ENCODE data around the gene SLC20A1. TPM values are rescaled to one million over a fixed set of nuclear protein-coding genes. Genes with fewer than 3 reads are reported as not detected.

SLC20A1 gene
- total RNA-seq, 3 donors from 2014 or later: 26.1 to 46.8 (median 42.6) TPM

GRCh38 chr2:112670252-112671022, 24.7 kb downstream of the SLC20A1 start:
- no peak for DNase-seq (ENCODE audit: low spot score in 2 of 2)
- Histone ChIP-seq H3K4me3 (no peak overlapping the region), H3K36me3 (no peaks in the 10 kb centered on the region), H3K27me3 (no peaks in the 10 kb centered on the region), H3K4me1 (no peaks in the 10 kb centered on the region), H3K9me3 (no peaks in the 10 kb centered on the region), H3K27ac (no peak overlapping the region)
- intact Hi-C loops (cut with DNase I; ENCODE audit: low total_unique reads): no loop called here
- TF ChIP-seq POLR2A (IDR thresholded peaks at IDR 0.05): no peak
- no peak for TF ChIP-seq POLR2AphosphoS5 (IDR thresholded peaks at IDR 0.05)
- TF ChIP-seq CTCF (IDR thresholded peaks at IDR 0.05): no peak

GRCh38 chr2:112671801-112672200, 26.1 kb downstream of the SLC20A1 start:
- H3K9me3 ChIP-seq: no peaks in the 10 kb centered on the region
- no peak for DNase-seq (ENCODE audit: low spot score in 2 of 2)
- H3K36me3 ChIP-seq: no peaks in the 10 kb centered on the region
- H3K27me3 ChIP-seq: no peaks in the 10 kb centered on the region
- intact Hi-C loops (cut with DNase I; ENCODE audit: low total_unique reads): no loop called here
- no peak overlapping the region for H3K27ac ChIP-seq
- no peak overlapping the region for H3K4me3 ChIP-seq
- no peak for TF ChIP-seq POLR2A (IDR thresholded peaks at IDR 0.05)
- TF ChIP-seq POLR2AphosphoS5 (IDR thresholded peaks at IDR 0.05): no peak
- TF ChIP-seq CTCF (IDR thresholded peaks at IDR 0.05): no peak
- H3K4me1 ChIP-seq: no peaks in the 10 kb centered on the region

GRCh38 chr2:112673008-112673407, 27.3 kb downstream of the SLC20A1 start:
- intact Hi-C loops (cut with DNase I; ENCODE audit: low total_unique reads): no loop called here
- Histone ChIP-seq H3K36me3 (no peaks in the 10 kb centered on the region), H3K9me3 (no peaks in the 10 kb centered on the region), H3K4me1 (no peaks in the 10 kb centered on the region), H3K27me3 (no peaks in the 10 kb centered on the region), H3K27ac (no peak overlapping the region), H3K4me3 (no peak overlapping the region)
- DNase-seq (ENCODE audit: low spot score in 2 of 2): no peak
- TF ChIP-seq POLR2AphosphoS5 (IDR thresholded peaks at IDR 0.05): no peak
- TF ChIP-seq CTCF (IDR thresholded peaks at IDR 0.05): no peak
- TF ChIP-seq POLR2A (IDR thresholded peaks at IDR 0.05): no peak

GRCh38 chr2:112674229-112674628, 28.5 kb downstream of the SLC20A1 start:
- Histone ChIP-seq H3K27me3 (no peaks in the 10 kb centered on the region), H3K27ac (no peak overlapping the region), H3K4me3 (no peak overlapping the region), H3K36me3 (no peaks in the 10 kb centered on the region), H3K9me3 (no peaks in the 10 kb centered on the region), H3K4me1 (no peaks in the 10 kb centered on the region)
- intact Hi-C loops (cut with DNase I; ENCODE audit: low total_unique reads): no loop called here
- TF ChIP-seq POLR2A (IDR thresholded peaks at IDR 0.05): no peak
- no peak for TF ChIP-seq CTCF (IDR thresholded peaks at IDR 0.05)
- no peak for TF ChIP-seq POLR2AphosphoS5 (IDR thresholded peaks at IDR 0.05)
- peak in 1 of 2 donors; percentile 61 for DNase-seq (ENCODE audit: low spot score in 2 of 2)

GRCh38 chr2:112679484-112679883, 33.7 kb downstream of the SLC20A1 start:
- peak in 1 of 2 donors; percentile 68 for DNase-seq (ENCODE audit: low spot score in 2 of 2)
- TF ChIP-seq POLR2A (IDR thresholded peaks at IDR 0.05) (no peak), POLR2AphosphoS5 (IDR thresholded peaks at IDR 0.05) (no peak), CTCF (IDR thresholded peaks at IDR 0.05) (no peak)
- Histone ChIP-seq H3K4me1 (no peaks in the 10 kb centered on the region), H3K9me3 (no peaks in the 10 kb centered on the region), H3K27me3 (no peaks in the 10 kb centered on the region), H3K4me3 (no peak overlapping the region), H3K36me3 (no peaks in the 10 kb centered on the region), H3K27ac (peak overlapping the region; percentile 36 to 58)
- intact Hi-C loops (cut with DNase I; ENCODE audit: low total_unique reads): no loop called here
